GM18499 (cell line): ENCODE data around the gene ATAD3C.
"Not testable (repeated sequence)": the region's sequence is repeated elsewhere in the genome, so short reads cannot be mapped to it uniquely, and the experiment has no call there.

Experiments used
- ATAC-seq: cut with Tn5 transposase; IDR thresholded peaks from one replicate; pipeline ENCODE4 v1.9.1; 2021; ENCODE audit warnings: moderate number of reproducible peaks; ENCODE audit not compliant: insufficient read depth, unreplicated experiment

Gene ATAD3C

GRCh38 chr1:1440262-1441001, 9.1 kb upstream of the ATAD3C start:
- ATAC-seq, result no peak

- ATAC-seq, result no peak
Observed at GRCh38 chr1:1441002-1441888, 8.2 kb upstream of the ATAD3C start.

- no peak for ATAC-seq
Observed at GRCh38 chr1:1442069-1442770, 7.3 kb upstream of the ATAD3C start.

GRCh38 chr1:1446631-1447030, 2.9 kb upstream of the ATAD3C start:
- not testable (repeated sequence) for ATAC-seq

GRCh38 chr1:1450616-1451015, 1.1 kb downstream of the ATAD3C start:
- ATAC-seq, result not testable (repeated sequence)

DNA sequence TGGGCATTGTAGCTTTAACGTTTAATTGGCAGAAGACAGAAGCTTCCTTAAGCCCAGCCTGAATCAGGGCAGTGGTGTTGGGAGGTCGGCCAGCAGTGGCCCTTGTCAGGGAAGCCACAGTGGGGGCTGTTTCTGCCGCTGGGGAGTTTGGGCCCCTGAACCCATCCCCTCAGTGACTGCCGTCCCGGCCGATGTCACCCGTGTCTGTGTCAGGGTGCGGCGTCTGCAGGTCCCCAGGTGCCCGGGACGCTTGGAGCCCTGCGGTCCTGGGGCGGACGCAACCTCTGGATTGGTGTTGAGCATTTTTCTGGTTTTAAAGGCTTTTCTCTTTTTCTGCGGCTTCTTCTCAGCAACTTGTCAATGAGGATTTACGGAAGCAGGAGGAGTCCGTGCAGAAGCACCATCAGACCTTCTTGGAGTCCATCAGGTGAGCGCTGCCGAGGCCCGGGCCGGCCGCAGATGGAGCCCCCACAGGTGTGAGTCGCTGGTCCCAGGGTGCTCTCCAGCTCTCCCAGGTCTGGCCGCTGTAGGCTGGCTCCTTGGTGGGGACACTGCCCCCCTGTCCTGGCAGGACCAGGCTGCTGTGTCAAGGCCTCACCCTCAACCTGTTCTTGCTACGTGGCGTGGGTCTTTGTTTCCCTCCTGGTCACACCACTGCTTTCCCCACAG, 2.3 kb downstream of the ATAD3C start:
- ATAC-seq, result no peak

- not testable (repeated sequence) for ATAC-seq
Observed at GRCh38 chr1:1452365-1452739, 2.9 kb downstream of the ATAD3C start.

- ATAC-seq, result no peak
Observed at GRCh38 chr1:1452882-1453281, 3.4 kb downstream of the ATAD3C start.

GRCh38 chr1:1454286-1455056, 5.0 kb downstream of the ATAD3C start:
- ATAC-seq, result not testable (repeated sequence)

DNA sequence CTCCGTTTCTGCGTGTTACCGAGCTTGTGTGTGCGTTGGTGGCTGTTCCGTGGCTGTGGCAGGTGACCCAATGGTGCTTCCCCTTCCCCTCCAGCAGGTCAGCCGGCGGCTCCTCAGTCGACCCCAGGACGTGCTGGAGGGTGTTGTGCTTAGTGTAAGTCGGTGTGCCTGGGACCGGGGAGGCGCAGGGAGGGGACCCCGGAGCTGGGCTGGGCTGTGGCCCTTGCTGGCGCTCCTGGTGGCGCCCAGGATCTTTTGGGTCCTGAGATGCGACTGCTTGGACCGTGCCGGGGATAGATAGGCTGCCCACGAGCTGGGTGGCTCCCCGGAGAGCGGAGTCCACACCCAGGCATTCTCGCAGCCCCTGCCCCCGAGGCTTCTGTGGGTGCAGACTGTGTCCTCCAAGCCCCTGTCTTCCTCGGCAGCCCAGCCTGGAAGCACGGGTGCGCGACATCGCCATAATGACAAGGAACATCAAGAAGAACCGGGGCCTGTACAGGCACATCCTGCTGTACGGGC, 5.9 kb downstream of the ATAD3C start:
- ATAC-seq, result no peak

DNA sequence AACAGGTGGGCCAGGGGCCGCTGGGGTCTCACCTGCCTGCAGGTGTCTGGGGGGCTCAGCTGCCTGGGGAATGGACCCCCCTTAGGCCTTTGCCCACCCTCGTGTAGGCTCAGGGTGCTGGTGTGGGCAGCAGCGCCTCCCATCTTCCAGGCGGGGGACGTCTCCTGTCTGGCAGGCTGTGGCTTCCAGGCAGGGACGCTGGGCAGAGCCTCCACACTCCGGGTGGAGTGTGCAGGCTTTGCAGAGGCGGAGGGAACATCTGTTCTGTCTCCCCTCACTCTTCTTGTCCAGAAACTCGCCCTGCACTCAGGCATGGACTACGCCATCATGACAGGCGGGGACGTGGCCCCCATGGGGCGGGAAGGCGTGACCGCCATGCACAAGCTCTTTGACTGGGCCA, 6.4 kb downstream of the ATAD3C start:
- not testable (repeated sequence) for ATAC-seq

DNA sequence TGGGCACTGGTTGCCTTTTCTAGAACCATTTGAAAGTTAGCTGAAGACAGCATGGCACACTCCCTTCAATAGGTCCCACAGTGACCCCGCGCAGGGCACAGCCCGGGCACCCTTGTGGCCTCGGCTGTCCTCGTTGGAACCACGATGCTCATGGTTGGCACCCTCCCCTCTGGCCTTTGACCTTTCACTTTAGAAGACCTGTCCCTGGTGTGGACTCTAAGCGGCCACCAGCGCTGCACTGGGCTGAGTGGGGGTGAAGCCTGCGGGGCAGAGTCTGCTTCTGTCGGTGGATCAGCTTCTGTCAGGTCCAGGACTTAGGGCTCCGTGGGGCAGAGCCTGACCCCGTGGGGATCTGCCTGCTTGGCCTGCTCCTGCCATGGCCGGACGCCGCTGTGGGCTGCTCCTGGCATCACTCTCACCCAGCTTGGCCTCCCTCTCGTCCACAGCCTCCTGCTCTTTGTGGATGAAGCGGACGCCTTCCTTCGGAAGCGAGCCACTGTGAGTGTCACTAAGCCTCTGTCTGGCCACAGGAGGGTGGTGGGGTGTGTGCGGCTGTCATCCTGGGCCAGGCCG, 7.3 kb downstream of the ATAD3C start:
- not testable (repeated sequence) for ATAC-seq

GRCh38 chr1:1459156-1459555, 9.7 kb downstream of the ATAD3C start:
- ATAC-seq, result not testable (repeated sequence)

DNA sequence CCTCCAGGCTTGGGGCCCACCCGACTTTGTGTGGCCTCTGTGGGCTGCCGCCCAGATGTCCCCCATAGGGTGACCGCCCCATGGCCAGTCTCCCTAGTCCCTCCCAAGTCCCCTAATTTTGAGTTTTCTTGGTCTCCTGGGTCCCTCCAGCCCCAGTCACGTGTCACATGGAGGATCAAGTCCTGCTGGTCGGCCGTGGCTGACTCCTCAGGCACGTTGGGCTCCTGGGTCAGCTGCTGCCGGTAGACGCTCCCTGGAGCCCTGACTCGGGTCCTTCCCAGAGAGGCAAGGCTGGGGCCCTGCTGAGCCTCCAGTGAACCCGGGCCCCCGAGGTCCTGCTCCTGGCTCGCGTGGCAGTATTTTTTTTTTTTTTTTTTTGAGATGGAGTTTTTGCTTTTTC, 10.2 kb downstream of the ATAD3C start:
- not testable (repeated sequence) for ATAC-seq

DNA sequence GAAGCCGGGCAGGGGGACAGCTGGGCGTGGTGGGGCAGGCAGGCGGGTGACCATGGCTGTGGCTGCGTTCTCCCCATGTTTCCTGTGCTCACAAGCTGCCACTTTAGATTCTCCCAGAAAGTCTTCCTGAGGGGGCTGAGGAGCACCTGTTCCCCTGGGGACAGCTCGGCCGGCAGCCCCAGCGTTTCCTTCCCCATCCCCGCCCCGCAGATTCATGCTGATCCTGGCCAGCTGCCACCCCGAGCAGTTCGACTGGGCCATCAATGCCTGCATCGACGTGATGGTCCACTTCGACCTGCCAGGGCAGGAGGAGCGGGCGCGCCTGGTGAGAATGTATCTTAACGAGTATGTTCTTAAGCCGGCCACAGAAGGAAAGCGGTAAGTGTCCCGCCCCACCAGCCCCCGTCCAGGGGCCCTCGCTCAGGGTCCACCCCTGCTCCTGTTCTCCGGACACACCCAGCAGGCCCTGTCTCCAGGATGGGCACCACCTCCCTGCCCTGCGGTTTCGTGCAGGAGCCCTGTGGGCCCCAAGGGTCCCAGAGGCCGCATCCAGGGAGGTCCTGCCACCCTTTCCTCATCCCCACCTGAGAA, 11.1 kb downstream of the ATAD3C start:
- ATAC-seq, result no peak

GRCh38 chr1:1461721-1462317, 12.3 kb downstream of the ATAD3C start:
- no peak for ATAC-seq

DNA sequence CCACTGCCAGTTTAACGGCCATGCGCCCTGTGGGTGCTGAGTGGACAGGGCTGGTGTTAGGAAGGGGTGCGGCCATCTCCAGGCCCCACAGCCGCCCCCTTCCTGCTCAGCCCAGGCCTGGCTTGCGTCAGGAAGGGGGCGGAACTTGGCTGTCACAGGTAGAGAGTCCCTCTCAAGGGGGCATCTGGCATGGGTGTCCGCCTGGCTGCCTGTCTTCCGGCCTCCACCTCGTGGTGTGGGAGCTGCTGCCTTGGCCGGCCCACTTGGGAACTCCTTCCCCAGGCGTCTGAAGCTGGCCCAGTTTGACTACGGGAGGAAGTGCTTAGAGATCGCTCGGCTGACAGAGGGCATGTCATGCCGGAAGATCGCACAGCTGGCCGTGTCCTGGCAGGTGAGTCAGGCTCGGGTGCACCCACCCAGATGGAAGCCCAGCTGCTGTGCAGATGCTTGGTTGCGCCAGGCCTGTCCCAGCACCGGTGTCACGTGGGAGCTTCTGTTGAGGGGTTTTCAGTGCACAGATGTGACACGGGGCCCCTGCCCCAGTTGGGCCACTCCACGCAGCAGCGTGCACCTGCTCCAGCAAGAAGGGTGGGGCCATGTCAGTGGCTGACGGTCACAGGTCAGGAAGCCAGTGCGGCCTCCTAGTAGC, 13.0 kb downstream of the ATAD3C start:
- no peak for ATAC-seq

DNA sequence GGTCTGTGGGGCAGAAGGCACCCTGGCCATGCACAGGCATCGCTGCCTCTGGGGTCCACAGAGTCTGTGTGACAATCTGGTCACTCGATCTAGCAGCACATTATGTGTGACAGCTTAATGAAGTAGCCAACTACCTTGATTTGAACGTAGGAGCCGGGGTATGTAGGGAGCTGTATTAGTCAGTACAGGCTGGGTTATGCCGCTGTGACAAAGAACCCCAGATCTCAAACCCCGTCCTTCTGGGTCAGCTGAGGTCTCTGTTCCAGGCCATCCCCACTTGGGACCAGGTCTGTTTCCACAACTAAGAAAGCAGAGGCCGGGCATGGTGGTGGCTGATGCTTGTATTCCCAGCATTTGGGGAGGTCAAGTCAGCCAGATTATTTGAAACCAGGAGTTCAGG, 13.8 kb downstream of the ATAD3C start:
- no peak for ATAC-seq
